ENCODE measurements around the gene HIVEP3. TPM values are rescaled to one million over a fixed set of nuclear protein-coding genes. Genes with fewer than 3 reads are reported as not detected.

The HIVEP3 gene
- polyA plus RNA-seq, 1 of the 3 experiments (the other 2 are of a cell fraction): 6.4 TPM

DNA sequence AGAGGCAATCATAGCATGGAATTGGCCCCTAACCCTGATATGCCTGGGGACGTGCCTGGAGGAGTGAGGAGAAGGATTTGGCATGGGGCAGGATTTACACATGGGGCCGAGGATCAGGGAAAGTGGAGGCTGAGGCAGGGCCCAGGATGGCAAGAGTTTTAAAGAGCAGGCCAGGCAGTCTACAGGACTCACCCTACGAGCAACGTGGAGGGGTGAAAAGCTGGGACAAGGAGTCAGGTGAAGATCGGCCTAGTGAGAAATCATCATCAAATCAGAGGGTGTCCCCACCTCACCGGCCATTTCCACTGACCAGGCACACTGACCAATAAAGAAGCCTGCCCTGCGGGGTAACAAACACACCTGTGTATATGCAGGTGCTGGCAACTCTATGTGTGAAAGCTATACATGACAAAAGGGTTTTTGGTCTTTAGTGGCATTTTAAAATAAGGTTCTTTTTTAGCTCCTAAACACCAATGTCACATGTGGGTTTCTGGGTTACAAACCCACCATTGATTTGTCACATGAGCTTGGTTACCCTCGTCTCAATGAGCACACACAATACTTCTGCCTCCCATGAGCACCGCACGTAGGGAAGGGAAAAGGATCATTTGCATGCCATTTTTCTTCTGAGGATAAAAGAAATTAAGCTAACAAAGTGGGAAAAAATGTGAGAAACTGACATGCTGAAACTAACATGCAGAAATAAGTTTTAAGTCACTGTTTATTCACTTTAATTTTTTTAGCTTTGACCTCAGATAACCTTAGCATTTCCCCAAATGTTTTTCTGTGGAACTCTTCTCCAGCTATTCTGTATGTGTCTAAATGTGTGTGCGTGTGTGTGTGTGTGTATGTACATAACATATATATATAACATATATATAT is 266.1 kb downstream of the HIVEP3 start:
- Histone ChIP-seq H3K4me1 (ENCODE audit: control insufficient read depth in 1 of 2, insufficient read depth in 2 of 2, low read depth in 1 of 2, low read length in 1 of 2) (peaks cover 4 to 17% of the 10 kb centered on the region in 2 experiments; a peak in 2 of 4 replicates), H3K9me2 (no peaks in the 10 kb centered on the region), H3K27me3 (ENCODE audit: insufficient read depth) (no peaks in the 10 kb centered on the region), H3K9me3 (no peaks in the 10 kb centered on the region), H3K9ac (no peak overlapping the region), H4K20me1 (ENCODE audit: insufficient read depth) (no peaks in the 10 kb centered on the region), H3K4me3 (ENCODE audit: low read depth in 2 of 2, low read length in 1 of 2) (no peak overlapping the region), H3K4me2 (no peak overlapping the region), H3K27ac (ENCODE audit: low read depth in 2 of 2, low read length in 1 of 2) (no peak overlapping the region), H2AFZ (ENCODE audit: low read depth) (no peak overlapping the region), H3K36me3 (replicated peaks in 1 of 2; ENCODE audit: control insufficient read depth in 1 of 2, insufficient read depth in 2 of 2, low read length in 1 of 2) (no peaks in the 10 kb centered on the region), H3F3A (replicated peaks; ENCODE audit: insufficient read depth) (no peaks in the 10 kb centered on the region), H3K79me2 (ENCODE audit: insufficient read depth) (no peaks in the 10 kb centered on the region)
- ChIA-PET CTCF (interaction anchor here (0.6 to 1.0 kb wide), 3 partner anchors 139 to 521 kb away, joined by 3 read pairs; no protein-coding TSS in a partner anchor), POLR2A (no interaction called here)
- TF ChIP-seq EP300 (IDR thresholded peaks at IDR 0.05; ENCODE audit: borderline replicate concordance in 1 of 2, low read depth in 1 of 2, low read length in 1 of 2) (no peak), MEF2A (IDR thresholded peaks at IDR 0.05; ENCODE audit: borderline replicate concordance, low read depth) (no peak), NFIC (IDR thresholded peaks at IDR 0.05; ENCODE audit: borderline replicate concordance) (no peak), JUND (IDR thresholded peaks at IDR 0.05) (no peak), GATA2 (CRISPR knock-in tag; IDR thresholded peaks at IDR 0.05) (no peak), RAD21 (IDR thresholded peaks at IDR 0.05; ENCODE audit: low read length) (no peak), GABPA (IDR thresholded peaks at IDR 0.05; ENCODE audit: low read depth) (no peak), POLR2AphosphoS5 (IDR thresholded peaks at IDR 0.05; ENCODE audit: low read depth, low read length) (no peak), FOXJ3 (CRISPR knock-in tag; IDR thresholded peaks at IDR 0.05) (no peak), TAF1 (IDR thresholded peaks at IDR 0.05; ENCODE audit: borderline replicate concordance, low read depth, low read length) (no peak), RXRA (IDR thresholded peaks at IDR 0.05; ENCODE audit: borderline replicate concordance, low read depth) (no peak), YY1 (IDR thresholded peaks at IDR 0.05; ENCODE audit: low read depth) (no peak), EZH2phosphoT487 (IDR thresholded peaks at IDR 0.05; ENCODE audit: borderline replicate concordance, low read depth) (no peak), SIN3A (IDR thresholded peaks at IDR 0.05; ENCODE audit: borderline replicate concordance, low read depth, low read length) (no peak), FOSL2 (IDR thresholded peaks at IDR 0.05; ENCODE audit: borderline replicate concordance, low read depth) (no peak)
- TF ChIP-seq, protein P1, sequence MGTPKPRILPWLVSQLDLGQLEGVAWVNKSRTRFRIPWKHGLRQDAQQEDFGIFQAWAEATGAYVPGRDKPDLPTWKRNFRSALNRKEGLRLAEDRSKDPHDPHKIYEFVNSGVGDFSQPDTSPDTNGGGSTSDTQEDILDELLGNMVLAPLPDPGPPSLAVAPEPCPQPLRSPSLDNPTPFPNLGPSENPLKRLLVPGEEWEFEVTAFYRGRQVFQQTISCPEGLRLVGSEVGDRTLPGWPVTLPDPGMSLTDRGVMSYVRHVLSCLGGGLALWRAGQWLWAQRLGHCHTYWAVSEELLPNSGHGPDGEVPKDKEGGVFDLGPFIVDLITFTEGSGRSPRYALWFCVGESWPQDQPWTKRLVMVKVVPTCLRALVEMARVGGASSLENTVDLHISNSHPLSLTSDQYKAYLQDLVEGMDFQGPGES (IDR thresholded peaks at IDR 0.05; ENCODE audit: low read depth, low read length): no peak
- TF ChIP-seq, protein P2, sequence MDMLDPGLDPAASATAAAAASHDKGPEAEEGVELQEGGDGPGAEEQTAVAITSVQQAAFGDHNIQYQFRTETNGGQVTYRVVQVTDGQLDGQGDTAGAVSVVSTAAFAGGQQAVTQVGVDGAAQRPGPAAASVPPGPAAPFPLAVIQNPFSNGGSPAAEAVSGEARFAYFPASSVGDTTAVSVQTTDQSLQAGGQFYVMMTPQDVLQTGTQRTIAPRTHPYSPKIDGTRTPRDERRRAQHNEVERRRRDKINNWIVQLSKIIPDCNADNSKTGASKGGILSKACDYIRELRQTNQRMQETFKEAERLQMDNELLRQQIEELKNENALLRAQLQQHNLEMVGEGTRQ (IDR thresholded peaks at IDR 0.05; ENCODE audit: borderline replicate concordance, low read depth, low read length): no peak
- TF ChIP-seq, protein P3, sequence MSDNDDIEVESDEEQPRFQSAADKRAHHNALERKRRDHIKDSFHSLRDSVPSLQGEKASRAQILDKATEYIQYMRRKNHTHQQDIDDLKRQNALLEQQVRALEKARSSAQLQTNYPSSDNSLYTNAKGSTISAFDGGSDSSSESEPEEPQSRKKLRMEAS (IDR thresholded peaks at IDR 0.05; ENCODE audit: low read depth): no peak
- TF ChIP-seq, protein P4, sequence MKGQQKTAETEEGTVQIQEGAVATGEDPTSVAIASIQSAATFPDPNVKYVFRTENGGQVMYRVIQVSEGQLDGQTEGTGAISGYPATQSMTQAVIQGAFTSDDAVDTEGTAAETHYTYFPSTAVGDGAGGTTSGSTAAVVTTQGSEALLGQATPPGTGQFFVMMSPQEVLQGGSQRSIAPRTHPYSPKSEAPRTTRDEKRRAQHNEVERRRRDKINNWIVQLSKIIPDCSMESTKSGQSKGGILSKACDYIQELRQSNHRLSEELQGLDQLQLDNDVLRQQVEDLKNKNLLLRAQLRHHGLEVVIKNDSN (IDR thresholded peaks at IDR 0.05; ENCODE audit: borderline replicate concordance, low read depth): no peak
- TF ChIP-seq, protein P5, sequence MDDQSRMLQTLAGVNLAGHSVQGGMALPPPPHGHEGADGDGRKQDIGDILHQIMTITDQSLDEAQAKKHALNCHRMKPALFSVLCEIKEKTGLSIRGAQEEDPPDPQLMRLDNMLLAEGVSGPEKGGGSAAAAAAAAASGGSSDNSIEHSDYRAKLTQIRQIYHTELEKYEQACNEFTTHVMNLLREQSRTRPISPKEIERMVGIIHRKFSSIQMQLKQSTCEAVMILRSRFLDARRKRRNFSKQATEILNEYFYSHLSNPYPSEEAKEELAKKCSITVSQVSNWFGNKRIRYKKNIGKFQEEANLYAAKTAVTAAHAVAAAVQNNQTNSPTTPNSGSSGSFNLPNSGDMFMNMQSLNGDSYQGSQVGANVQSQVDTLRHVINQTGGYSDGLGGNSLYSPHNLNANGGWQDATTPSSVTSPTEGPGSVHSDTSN (IDR thresholded peaks at IDR 0.05): no peak
- DNase-seq: no peak
- WGBS (ENCODE audit: low lambda C conversion rate): 89% methylated on average over 11 of the region's 11 CpGs
